Ovary (tissue), 3 donors: ENCODE data around the gene RPS21.

Experiments used
- CTCF ChIP-seq, 3 donors: fragments of 450-650 bp in 2 of 3; fragments of 200-600 bp in 1 of 3; IDR thresholded peaks; one replicate each; pipeline versions ENCODE4 v1.5.1 to v1.8.0; 2016 to 2022; ENCODE audit warnings: antibody characterized with exemption in 3 of 3, mild to moderate bottlenecking in 1 of 3
- POLR2A ChIP-seq: fragments of 450-650 bp; IDR thresholded peaks from one replicate; pipeline ENCODE4 v1.6.1; 2017; ENCODE audit warnings: antibody characterized with exemption, mild to moderate bottlenecking, moderate library complexity
- donor health status: DM: no; HTN: no; CAD: no.

GRCh38 chr20:62437927-62438326 lies 51.0 kb downstream of the RPS21 start:
- no peak for TF ChIP-seq POLR2A
- no peak for TF ChIP-seq CTCF (IDR thresholded peaks at IDR 0.05)
